ENCODE results near the gene RNU6-8.

The RNU6-8 gene

GRCh38 chr14:32202998-32203882 is at the start of gene RNU6-8:
TSS of gene RNU6-8 (minus strand) at chr14:32203269.
- Histone ChIP-seq H3K4me2 (peak within 1 kb of the TSS; percentile 93), H3K9ac (peak within 1 kb of the TSS; percentile 92), H3K27me3 (ENCODE audit: insufficient read depth, low read depth) (no peaks in the 10 kb centered on the region), H3K27ac (peak within 1 kb of the TSS; percentile 85), H3K36me3 (ENCODE audit: insufficient read depth) (no peaks in the 10 kb centered on the region), H3K4me3 (IDR thresholded peaks at IDR 0.05; ENCODE audit: insufficient read depth, low read depth, low read length) (no peak within 1 kb of the TSS), H4K20me1 (ENCODE audit: insufficient read depth) (no peaks in the 10 kb centered on the region), H3K4me1 (ENCODE audit: low read depth, poor library complexity, severe bottlenecking) (peaks cover 36% of the 10 kb centered on the region), H3K79me2 (ENCODE audit: insufficient read depth, low read depth) (no peaks in the 10 kb centered on the region), H2AFZ (ENCODE audit: low read depth) (peak within 1 kb of the TSS; percentile 81)
- TF ChIP-seq CTCF (conservative IDR thresholded peaks at IDR 0.05; ENCODE audit: low read depth, low read length), result no peak

GRCh38 chr14:32252030-32252670 is 49.1 kb upstream of the RNU6-8 start:
- Histone ChIP-seq H3K27ac (no peak overlapping the region), H3K27me3 (ENCODE audit: insufficient read depth, low read depth) (no peaks in the 10 kb centered on the region), H3K4me1 (ENCODE audit: low read depth, poor library complexity, severe bottlenecking) (peaks cover 15% of the 10 kb centered on the region), H3K4me3 (IDR thresholded peaks at IDR 0.05; ENCODE audit: insufficient read depth, low read depth, low read length) (no peak overlapping the region), H3K4me2 (no peak overlapping the region), H4K20me1 (ENCODE audit: insufficient read depth) (no peaks in the 10 kb centered on the region), H3K79me2 (ENCODE audit: insufficient read depth, low read depth) (no peaks in the 10 kb centered on the region), H2AFZ (ENCODE audit: low read depth) (peak overlapping the region; percentile 47; the same call in 1 of the 2 replicates), H3K36me3 (ENCODE audit: insufficient read depth) (no peaks in the 10 kb centered on the region), H3K9ac (no peak overlapping the region)
- peak; percentile 80 for TF ChIP-seq CTCF (conservative IDR thresholded peaks at IDR 0.05; ENCODE audit: low read depth, low read length)

GRCh38 chr14:32251530-32251929 is 48.5 kb upstream of the RNU6-8 start:
- Histone ChIP-seq H3K79me2 (ENCODE audit: insufficient read depth, low read depth) (no peaks in the 10 kb centered on the region), H3K4me2 (no peak overlapping the region), H3K4me3 (IDR thresholded peaks at IDR 0.05; ENCODE audit: insufficient read depth, low read depth, low read length) (no peak overlapping the region), H3K36me3 (ENCODE audit: insufficient read depth) (no peaks in the 10 kb centered on the region), H3K27me3 (ENCODE audit: insufficient read depth, low read depth) (no peaks in the 10 kb centered on the region), H3K9ac (no peak overlapping the region), H4K20me1 (ENCODE audit: insufficient read depth) (no peaks in the 10 kb centered on the region), H2AFZ (ENCODE audit: low read depth) (peak overlapping the region; percentile 47; the same call in 1 of the 2 replicates), H3K27ac (no peak overlapping the region), H3K4me1 (ENCODE audit: low read depth, poor library complexity, severe bottlenecking) (peaks cover 15% of the 10 kb centered on the region)
- TF ChIP-seq CTCF (conservative IDR thresholded peaks at IDR 0.05; ENCODE audit: low read depth, low read length), result no peak

- Histone ChIP-seq H3K79me2 (ENCODE audit: insufficient read depth, low read depth) (no peaks in the 10 kb centered on the region), H3K27ac (no peak overlapping the region), H3K4me3 (IDR thresholded peaks at IDR 0.05; ENCODE audit: insufficient read depth, low read depth, low read length) (no peak overlapping the region), H3K4me1 (ENCODE audit: low read depth, poor library complexity, severe bottlenecking) (peaks cover 15% of the 10 kb centered on the region), H3K27me3 (ENCODE audit: insufficient read depth, low read depth) (no peaks in the 10 kb centered on the region), H4K20me1 (ENCODE audit: insufficient read depth) (no peaks in the 10 kb centered on the region), H3K36me3 (ENCODE audit: insufficient read depth) (no peaks in the 10 kb centered on the region), H3K4me2 (no peak overlapping the region), H2AFZ (ENCODE audit: low read depth) (no peak overlapping the region), H3K9ac (no peak overlapping the region)
- TF ChIP-seq CTCF (conservative IDR thresholded peaks at IDR 0.05; ENCODE audit: low read depth, low read length), result no peak
Measured at GRCh38 chr14:32250681-32251080, 47.6 kb upstream of the RNU6-8 start.
